Dedifferentiated amniotic fluid mesenchymal stem cell (primary cell): ENCODE measurements around the gene GRIN2A.

Experiments
- DNase-seq: peaks from one replicate; pipeline ENCODE4 v3.0.0-alpha.2; 2016; ENCODE audit errors: extremely low spot score

The GRIN2A gene

GRCh38 chr16:9766891-9767290, 415.3 kb downstream of the GRIN2A start:
- DNase-seq = no peak

- no peak for DNase-seq
Observed at GRCh38 chr16:9763505-9763904, 418.7 kb downstream of the GRIN2A start.

GRCh38 chr16:9761870-9762269, 420.4 kb downstream of the GRIN2A start:
- no peak for DNase-seq

- DNase-seq = no peak
Observed at GRCh38 chr16:9757687-9758086, 424.5 kb downstream of the GRIN2A start.

- DNase-seq = no peak
Observed at GRCh38 chr16:9756434-9756833, 425.8 kb downstream of the GRIN2A start.

- DNase-seq = no peak
Observed at GRCh38 chr16:9755081-9755480, 427.1 kb downstream of the GRIN2A start.

GRCh38 chr16:9741776-9742175, 440.5 kb downstream of the GRIN2A start:
- no peak for DNase-seq

- DNase-seq = no peak
Observed at GRCh38 chr16:9739301-9739700, 442.9 kb downstream of the GRIN2A start.

- DNase-seq = no peak
Observed at GRCh38 chr16:9738690-9739089, 443.5 kb downstream of the GRIN2A start.

GRCh38 chr16:9736547-9736946, 445.7 kb downstream of the GRIN2A start:
- DNase-seq = no peak

- no peak for DNase-seq
Observed at GRCh38 chr16:9723136-9723535, 459.1 kb downstream of the GRIN2A start.

GRCh38 chr16:9713907-9714306, 468.3 kb downstream of the GRIN2A start:
- DNase-seq = no peak

- DNase-seq = no peak
Observed at GRCh38 chr16:9713156-9713555, 469.1 kb downstream of the GRIN2A start.

GRCh38 chr16:9708972-9709620, 473.1 kb downstream of the GRIN2A start:
- DNase-seq = no peak

- DNase-seq = no peak
Observed at GRCh38 chr16:9706217-9706836, 475.9 kb downstream of the GRIN2A start.

- DNase-seq = no peak
Observed at GRCh38 chr16:9703731-9704130, 478.5 kb downstream of the GRIN2A start.
